Right cardiac atrium (tissue), 5 donors: ENCODE results near the gene CST7. TPM values are rescaled to one million over a fixed set of nuclear protein-coding genes. Genes with fewer than 3 reads are reported as not detected.

ENCODE experiments used
- ATAC-seq, 2 donors: fragments of 200-7000 bp; cut with Tn5 transposase; one replicate each; pipeline versions ENCODE4 v1.8.0 to v1.9.1; 2020; ENCODE audit warnings: moderate library complexity in 2 of 2, mild to moderate bottlenecking in 1 of 2
- DNase-seq, 3 donors: peaks; one replicate each; pipeline ENCODE4 v3.0.0-alpha.2; 2020
- H3K27ac ChIP-seq: one replicate; pipeline ENCODE4 v1.5.1; 2013; ENCODE audit warnings: mild to moderate bottlenecking, low read length, control low read depth, moderate library complexity
- H3K27me3 ChIP-seq: one replicate; pipeline ENCODE4 v1.6.1; 2013; ENCODE audit not compliant: control insufficient read depth, insufficient read depth
- H3K4me1 ChIP-seq: one replicate; pipeline ENCODE4 v1.6.1; 2013; ENCODE audit warnings: low read length; ENCODE audit not compliant: control insufficient read depth, insufficient read depth
- H3K4me3 ChIP-seq: one replicate; pipeline ENCODE4 v1.5.1; 2013; ENCODE audit warnings: low read length, control low read depth
- H3K9me3 ChIP-seq: one replicate; pipeline ENCODE4 v1.6.1; 2013; ENCODE audit warnings: low read length; ENCODE audit not compliant: control insufficient read depth
- WGBS: extraction: QIAGEN DNeasy Blood & Tissue Kit; methylation state at CpG from one replicate; pipeline ENCODE4 v1.1.7; 2013; 5-methylcytosine and 5-hydroxymethylcytosine counted together
- intact Hi-C, 4 donors: fragments of 100-400 bp; cut with DNase I; formaldehyde crosslinking; loops; one replicate each; pipeline versions ENCODE4 v1.11.0 to v1.14.0; 2022 to 2023
- polyA plus RNA-seq: library from polyadenylated mRNA; stranded (reverse); fragments of 200-250 nt; gene quantifications from one replicate; pipeline ENCODE4 v1.2.3, GENCODE V29; 2013
- total RNA-seq, 4 donors: library from RNA; stranded (reverse); fragmentation: NEBNext Ultra II Directional; extraction: Animal tissue kit (Norgen Biotek cat#: 25700); gene quantifications; one replicate each; pipeline ENCODE4 v1.2.1, GENCODE V29; 2021
- donor health status: healthy with polysubstance abuse.
- donor health status: DM: no; HTN: yes; CAD: no.
- donor health status: DM: no; HTN: no; CAD: no.
- donor health status: DM: no; HTN: yes; CAD: no; lungs with severe emphysema.
- donor health status: DM: yes; HTN: yes; CAD: no.

Gene CST7
- total and polyA plus RNA-seq, 5 donors, result 0.45 to 1.5 (median 1.0) TPM

DNA sequence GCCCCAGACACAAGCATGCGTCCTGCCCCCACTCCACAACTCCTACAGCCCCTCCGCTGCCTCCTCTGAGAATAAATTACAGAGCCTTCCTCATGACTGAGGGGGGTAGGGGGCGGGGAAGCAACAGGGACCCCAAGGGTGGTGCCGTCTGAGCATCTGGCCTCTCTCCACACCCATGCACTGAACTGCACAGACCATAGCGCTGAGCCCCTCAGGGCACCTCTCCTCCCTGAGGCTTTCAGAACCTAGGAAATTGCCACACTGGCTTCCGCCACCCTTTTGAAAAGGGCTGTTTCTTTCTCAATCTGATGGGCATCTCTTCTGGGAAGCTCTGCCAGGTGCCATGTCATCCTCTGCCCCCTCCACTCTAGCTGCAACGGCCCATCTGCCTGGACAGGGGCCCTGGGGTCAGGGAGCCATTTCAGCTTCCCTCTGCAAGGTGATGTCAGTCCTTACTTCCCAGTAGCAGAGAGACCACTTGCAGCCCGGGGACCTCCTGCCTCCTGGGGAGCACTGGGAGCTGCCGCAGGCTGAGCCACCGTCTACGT is 2.5 kb downstream of the CST7 start:
- Histone ChIP-seq H3K4me3 (no peak overlapping the region), H3K27ac (no peak overlapping the region), H3K4me1 (no peaks in the 10 kb centered on the region), H3K9me3 (no peaks in the 10 kb centered on the region), H3K27me3 (no peaks in the 10 kb centered on the region)
- intact Hi-C loops, result no loop called here
- 51% methylated on average over 11 of the region's 11 CpGs for WGBS
- DNase-seq, result no peak
- ATAC-seq, result peak in 1 of 2 donors; percentile 19

DNA sequence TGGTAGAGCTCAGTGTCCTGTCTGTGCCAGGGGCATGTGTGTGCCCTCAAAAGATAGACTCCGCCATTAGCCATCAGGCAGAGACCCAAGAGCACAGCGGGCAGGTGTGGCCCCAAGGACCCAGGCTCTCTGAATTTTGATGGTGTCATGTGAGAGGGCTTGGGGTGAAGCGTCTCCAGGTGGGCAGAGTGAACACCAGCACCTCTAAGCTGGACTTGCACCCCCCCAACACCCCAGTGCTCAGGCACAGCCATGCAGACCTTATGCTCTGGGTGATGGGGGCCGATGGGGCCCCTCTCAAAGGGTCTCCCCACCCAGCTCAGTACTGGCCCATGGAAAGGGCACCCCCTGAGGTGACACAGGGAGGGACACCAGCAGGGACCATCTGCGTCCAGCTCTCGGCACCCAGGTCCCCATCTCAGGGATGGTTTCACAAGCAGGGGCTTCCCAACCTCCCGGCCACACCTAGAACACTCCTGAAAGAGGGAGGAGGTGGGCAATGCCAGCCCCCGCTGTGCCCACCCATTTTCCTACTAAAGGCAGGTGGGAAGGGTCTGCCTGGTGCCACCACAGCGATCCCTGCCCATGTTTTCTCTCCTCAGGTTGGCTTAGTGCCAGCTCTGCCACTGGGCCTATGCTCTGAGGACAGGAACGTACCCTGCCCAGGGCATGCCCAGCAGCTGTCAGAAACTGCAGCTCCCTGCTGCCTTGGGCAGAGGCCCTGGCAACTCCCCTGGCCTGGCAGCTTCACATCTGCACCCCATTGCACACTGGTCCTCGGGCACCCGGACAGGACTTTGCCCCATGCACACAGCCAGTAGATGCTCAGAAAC is 3.5 kb downstream of the CST7 start:
- intact Hi-C loops, result no loop called here
- ATAC-seq (peak in 1 of 2 donors; percentile 17), DNase-seq (peak in 2 of 3 donors; percentile 40 to 46)
- H3K4me3 ChIP-seq, result no peak overlapping the region
- WGBS, result 84% methylated on average over 12 of the region's 12 CpGs
- no peaks in the 10 kb centered on the region for H3K9me3 ChIP-seq
- no peak overlapping the region for H3K27ac ChIP-seq
- no peaks in the 10 kb centered on the region for H3K4me1 ChIP-seq
- no peaks in the 10 kb centered on the region for H3K27me3 ChIP-seq

DNA sequence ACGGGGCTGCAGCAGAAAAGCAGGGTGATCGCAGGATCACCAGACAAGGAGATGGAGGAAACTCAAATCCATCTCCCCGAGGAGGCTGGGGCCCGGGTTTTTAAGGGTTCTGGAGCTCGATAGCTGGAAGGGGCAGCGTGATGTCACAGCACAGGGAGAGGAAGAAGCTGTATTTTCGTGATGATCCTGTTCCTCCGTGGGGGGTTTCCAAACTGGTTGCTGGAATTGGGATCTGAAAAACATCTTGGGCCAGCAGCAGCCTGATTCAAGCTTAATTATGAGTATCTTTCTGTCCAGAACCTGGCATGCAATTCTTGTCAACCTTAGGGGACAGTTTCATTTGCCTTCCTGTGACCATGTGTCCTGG is 4.1 kb downstream of the CST7 start:
- H3K4me3 ChIP-seq, result no peak overlapping the region
- no peak for DNase-seq

DNA sequence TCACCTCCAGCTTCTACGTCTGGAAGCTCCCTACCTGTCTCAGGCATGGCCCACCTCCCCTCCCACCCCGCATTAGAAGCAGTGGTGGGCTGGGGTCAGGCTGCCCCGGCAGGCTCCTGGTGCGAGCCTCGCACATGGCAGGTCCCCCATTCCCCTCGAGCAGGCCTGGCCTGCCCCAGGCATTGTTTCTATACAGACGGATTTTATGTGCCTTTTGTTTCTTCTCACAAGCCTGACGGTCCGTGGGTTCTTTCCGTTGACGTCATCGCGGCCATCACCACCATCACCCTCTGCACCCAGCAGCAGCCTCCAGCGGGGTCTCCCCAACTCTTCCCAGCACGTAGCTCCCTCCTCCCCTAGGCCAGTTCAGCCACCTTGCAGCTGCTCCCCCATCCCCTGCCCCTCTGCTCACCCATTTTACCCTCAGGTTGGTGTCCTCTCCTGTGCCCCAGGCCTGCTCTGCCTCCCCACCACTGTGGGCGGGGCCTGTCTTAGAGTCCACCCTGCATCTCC is 4.6 kb downstream of the CST7 start:
- 82% methylated on average over 16 of the region's 16 CpGs for WGBS
- H3K4me1 ChIP-seq, result no peaks in the 10 kb centered on the region
- no peak overlapping the region for H3K27ac ChIP-seq
- no peak overlapping the region for H3K4me3 ChIP-seq
- intact Hi-C loops, result no loop called here
- no peaks in the 10 kb centered on the region for H3K27me3 ChIP-seq
- DNase-seq (peak in 1 of 3 donors; percentile 45), ATAC-seq (no peak)
- no peaks in the 10 kb centered on the region for H3K9me3 ChIP-seq

More for the DNA sequence above, 4.1 kb downstream of the CST7 start:
- Histone ChIP-seq H3K27ac (no peak overlapping the region), H3K27me3 (no peaks in the 10 kb centered on the region), H3K9me3 (no peaks in the 10 kb centered on the region), H3K4me1 (no peaks in the 10 kb centered on the region)
- ATAC-seq, result no peak
- intact Hi-C loops, result no loop called here
- 66% methylated on average over 8 of the region's 8 CpGs for WGBS

DNA sequence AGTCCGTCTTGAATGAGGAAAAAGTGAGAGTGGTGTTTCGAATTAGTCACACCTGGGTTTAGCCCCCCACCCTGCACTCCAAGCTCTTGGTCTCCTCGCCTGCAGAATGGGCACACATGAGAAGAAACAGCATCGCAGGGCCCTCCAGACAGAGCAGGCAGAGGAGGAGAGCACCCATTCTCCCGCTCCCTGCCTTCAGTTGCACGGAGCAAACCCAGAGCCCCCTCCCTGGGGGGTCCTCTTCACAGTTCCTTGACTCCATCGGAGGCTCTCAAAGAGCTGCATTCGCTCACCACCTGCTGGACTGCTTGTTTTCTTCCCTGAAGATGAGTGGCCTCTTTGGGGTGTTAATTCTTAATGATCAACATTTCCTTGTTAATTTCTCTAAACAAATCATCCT is 5.1 kb downstream of the CST7 start:
- 78% methylated on average over 8 of the region's 8 CpGs for WGBS
- ATAC-seq (no peak), DNase-seq (peak in 1 of 3 donors; percentile 32)
- intact Hi-C loops, result no loop called here
- Histone ChIP-seq H3K9me3 (no peaks in the 10 kb centered on the region), H3K27ac (no peak overlapping the region), H3K4me3 (no peak overlapping the region), H3K27me3 (no peaks in the 10 kb centered on the region), H3K4me1 (no peaks in the 10 kb centered on the region)

DNA sequence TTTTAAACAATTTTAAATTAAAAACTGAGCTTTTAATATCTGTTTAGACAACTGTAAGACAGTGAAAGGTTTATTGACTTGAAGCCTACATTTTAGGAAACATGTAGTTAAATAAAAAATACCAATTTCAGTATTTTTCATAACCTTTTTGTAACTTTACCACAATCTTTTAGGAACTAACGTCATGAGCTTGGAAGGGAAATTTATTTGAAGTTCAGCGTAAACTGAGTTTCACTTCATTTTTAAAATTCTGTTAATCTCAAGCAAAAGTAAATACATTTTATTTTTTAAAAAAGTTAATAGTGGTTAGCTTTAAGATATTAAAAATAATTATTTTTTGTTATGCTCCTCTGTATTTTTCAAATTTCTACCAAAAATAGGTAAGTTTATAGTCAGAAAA is 5.5 kb downstream of the CST7 start:
- Histone ChIP-seq H3K27me3 (no peaks in the 10 kb centered on the region), H3K4me1 (no peaks in the 10 kb centered on the region), H3K9me3 (no peaks in the 10 kb centered on the region), H3K4me3 (no peak overlapping the region), H3K27ac (no peak overlapping the region)
- DNase-seq (no peak), ATAC-seq (no peak)
- intact Hi-C loops, result no loop called here
- 79% methylated on average over 2 of the region's 2 CpGs for WGBS

DNA sequence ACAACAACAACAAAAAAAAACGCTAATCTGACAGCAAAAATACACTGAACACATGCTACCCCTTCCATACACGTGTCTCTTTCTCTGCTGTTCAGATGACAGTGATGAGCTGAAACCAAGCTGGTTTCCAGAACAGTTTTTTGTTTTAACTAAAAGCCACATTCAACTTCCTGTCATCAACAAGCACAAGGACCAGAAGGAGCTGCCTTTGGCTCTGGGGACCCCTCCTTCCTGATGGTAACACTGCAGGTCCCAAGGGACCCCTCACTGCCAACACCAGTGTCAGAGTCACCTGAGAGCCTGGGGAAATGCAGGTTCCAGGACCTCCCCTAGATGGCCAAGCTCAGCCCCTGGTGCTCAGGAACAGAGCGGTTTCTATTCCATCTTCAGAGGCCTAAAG is 6.0 kb downstream of the CST7 start:
- 66% methylated on average over 3 of the region's 3 CpGs for WGBS
- intact Hi-C loops, result no loop called here
- Histone ChIP-seq H3K27ac (no peak overlapping the region), H3K27me3 (no peaks in the 10 kb centered on the region), H3K9me3 (no peaks in the 10 kb centered on the region), H3K4me1 (no peaks in the 10 kb centered on the region), H3K4me3 (no peak overlapping the region)
- no peak for ATAC-seq
- no peak for DNase-seq

DNA sequence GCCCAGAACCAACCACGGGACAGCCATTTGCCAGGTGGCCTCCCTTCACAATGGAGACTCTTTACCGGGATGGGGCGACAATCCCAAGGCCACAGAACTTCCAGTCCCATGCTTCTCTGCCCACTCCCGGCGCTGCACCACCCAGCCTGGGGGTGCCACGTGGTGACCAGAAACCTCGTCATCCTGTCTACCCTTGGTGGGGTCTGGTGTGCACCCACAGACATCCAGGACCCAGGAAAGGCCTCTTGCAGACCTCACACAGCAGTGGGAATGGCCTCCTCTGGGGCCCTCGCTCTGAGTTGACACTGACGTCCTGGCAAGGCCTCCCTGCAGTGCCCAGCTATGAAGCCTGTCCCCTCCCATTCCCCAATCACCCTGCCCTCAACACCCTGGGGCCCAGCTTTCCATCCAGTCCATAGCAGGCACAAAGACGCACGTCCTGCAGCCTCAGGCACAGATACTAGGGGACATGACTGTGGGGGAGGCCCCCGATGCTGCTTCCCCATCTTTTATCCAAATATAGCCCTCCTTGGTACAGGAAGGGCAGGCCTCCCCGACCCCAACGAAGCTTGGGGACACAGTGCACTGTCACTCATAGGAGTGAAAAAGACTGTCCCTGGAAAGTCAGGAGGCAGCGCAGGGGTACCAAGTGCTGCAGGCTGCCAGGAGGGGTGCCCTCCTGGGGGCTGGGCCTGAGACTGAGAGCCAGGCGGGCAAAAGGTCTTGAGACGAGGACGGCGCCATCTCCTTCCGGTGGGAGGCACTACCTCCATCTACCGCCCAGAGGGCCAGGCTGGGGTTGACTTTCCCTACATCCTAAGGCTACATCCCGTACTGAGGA is 7.2 kb downstream of the CST7 start:
- H3K9me3 ChIP-seq, result no peaks in the 10 kb centered on the region
- no peak overlapping the region for H3K27ac ChIP-seq
- H3K27me3 ChIP-seq, result no peaks in the 10 kb centered on the region
- DNase-seq (peak in 1 of 3 donors; percentile 31), ATAC-seq (no peak)
- H3K4me3 ChIP-seq, result no peak overlapping the region
- H3K4me1 ChIP-seq, result no peaks in the 10 kb centered on the region
- intact Hi-C loops, result no loop called here
- 92% methylated on average over 22 of the region's 22 CpGs for WGBS

DNA sequence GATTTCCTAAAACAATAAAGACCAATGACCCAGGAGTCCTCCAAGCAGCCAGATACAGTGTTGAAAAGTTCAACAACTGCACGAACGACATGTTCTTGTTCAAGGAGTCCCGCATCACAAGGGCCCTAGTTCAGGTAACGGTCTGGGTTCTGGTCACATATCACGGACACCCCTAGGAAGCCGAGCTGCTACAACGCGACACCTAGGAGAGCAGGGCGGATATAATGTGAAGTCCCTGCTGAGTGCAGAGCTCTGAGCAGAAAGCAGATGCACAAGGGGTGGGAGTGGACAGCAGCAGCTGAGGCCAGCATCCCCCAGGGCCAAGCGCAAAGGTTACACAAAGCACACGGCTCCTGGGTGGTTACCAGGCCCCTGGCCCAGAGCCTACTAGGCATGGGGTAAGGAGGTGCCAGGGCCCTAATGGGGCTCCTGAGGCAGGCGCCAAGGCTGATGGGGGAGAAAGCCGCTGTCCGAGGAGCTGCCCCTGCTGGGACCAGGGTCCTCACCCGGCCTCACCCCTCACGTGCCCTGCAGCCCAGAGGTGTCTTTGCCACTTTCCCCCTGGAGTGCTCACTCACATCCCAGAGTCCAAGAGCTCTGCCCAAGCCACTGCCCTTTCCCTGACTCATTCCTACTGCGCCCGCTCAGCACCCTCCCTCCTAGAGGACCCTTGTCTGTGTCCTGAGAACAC is 8.4 kb downstream of the CST7 start:
- Histone ChIP-seq H3K4me1 (no peaks in the 10 kb centered on the region), H3K27ac (no peak overlapping the region), H3K9me3 (no peaks in the 10 kb centered on the region), H3K27me3 (no peaks in the 10 kb centered on the region), H3K4me3 (no peak overlapping the region)
- DNase-seq, result no peak
- no peak for ATAC-seq
- intact Hi-C loops, result no loop called here
- 91% methylated on average over 18 of the region's 18 CpGs for WGBS

DNA sequence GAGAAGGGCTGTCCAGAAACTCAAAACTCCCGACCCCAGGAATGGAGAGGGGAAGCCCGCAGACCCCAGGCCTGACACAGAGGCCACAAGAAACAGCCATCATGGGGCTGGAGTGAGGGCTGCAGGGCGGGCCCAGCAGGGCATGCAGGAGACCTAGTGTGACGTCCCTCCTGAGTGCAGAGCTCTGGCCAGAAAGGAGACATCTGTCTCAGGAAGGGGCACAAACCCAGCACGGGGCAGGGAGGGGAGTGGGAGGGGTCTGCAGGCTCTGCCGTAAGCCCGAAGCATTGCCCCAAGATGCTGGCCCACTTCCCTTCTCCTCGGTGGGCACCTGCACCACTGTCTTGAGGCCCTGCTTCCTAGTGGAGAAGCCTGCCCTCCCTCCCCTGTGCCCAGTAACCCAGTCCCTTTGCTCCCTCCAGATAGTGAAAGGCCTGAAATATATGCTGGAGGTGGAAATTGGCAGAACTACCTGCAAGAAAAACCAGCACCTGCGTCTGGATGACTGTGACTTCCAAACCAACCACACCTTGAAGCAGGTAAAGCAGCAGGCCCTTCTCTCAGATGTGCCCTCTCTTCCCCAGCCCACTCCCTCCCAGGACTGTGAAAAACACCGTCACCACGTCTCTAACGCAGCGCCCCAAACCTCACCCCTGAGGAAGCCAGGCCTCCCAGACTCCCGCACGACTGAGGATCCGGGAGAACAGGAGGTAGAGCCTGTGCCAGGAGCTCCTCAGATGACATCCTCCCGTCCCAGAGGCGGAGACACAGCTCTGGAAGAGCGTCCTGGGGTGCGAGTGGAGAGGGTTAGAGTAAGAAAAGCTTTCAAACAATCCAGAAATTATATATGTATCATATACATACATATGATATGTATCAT is 9.7 kb downstream of the CST7 start:
- no peaks in the 10 kb centered on the region for H3K9me3 ChIP-seq
- DNase-seq (no peak), ATAC-seq (no peak)
- intact Hi-C loops, result no loop called here
- 76% methylated on average over 20 of the region's 20 CpGs for WGBS
- no peaks in the 10 kb centered on the region for H3K27me3 ChIP-seq
- H3K27ac ChIP-seq, result no peak overlapping the region
- no peaks in the 10 kb centered on the region for H3K4me1 ChIP-seq
- H3K4me3 ChIP-seq, result no peak overlapping the region
